ENCODE measurements around the gene GNB1.

Gene GNB1

GRCh38 chr1:1797731-1798341 is 93.1 kb downstream of the GNB1 start:
- Histone ChIP-seq H3K27me3 (replicated peaks) (no peaks in the 10 kb centered on the region), H3K27ac (no peak overlapping the region), H3K4me3 (ENCODE audit: low read depth, low read length) (no peak overlapping the region), H3K36me3 (replicated peaks) (peaks cover 64% of the 10 kb centered on the region)
- no peak for TF ChIP-seq CTCF (IDR thresholded peaks at IDR 0.05; ENCODE audit: low read depth, low read length, missing control alignments)
- in situ Hi-C loops (cut with HindIII; ENCODE audit: low pct_ligation_motif_present, low sequenced_read_pairs), result no loop called here
- DNase-seq, result no peak

- Histone ChIP-seq H3K27me3 (replicated peaks) (no peaks in the 10 kb centered on the region), H3K4me3 (ENCODE audit: low read depth, low read length) (no peak overlapping the region), H3K27ac (no peak overlapping the region)
Measured at GRCh38 chr1:1796466-1796865, 94.4 kb downstream of the GNB1 start.

GRCh38 chr1:1794999-1795398 is 95.9 kb downstream of the GNB1 start:
- Histone ChIP-seq H3K27ac (no peak overlapping the region), H3K27me3 (replicated peaks) (no peaks in the 10 kb centered on the region), H3K36me3 (replicated peaks) (peaks cover 79% of the 10 kb centered on the region), H3K4me3 (ENCODE audit: low read depth, low read length) (no peak overlapping the region)
- in situ Hi-C loops (cut with HindIII; ENCODE audit: low pct_ligation_motif_present, low sequenced_read_pairs), result no loop called here
- TF ChIP-seq CTCF (IDR thresholded peaks at IDR 0.05; ENCODE audit: low read depth, low read length, missing control alignments), result no peak
- no peak for DNase-seq

More at GRCh38 chr1:1796466-1796865, 94.4 kb downstream of the GNB1 start:
- TF ChIP-seq CTCF (IDR thresholded peaks at IDR 0.05; ENCODE audit: low read depth, low read length, missing control alignments), result peak; percentile 55
- peaks cover 68% of the 10 kb centered on the region for H3K36me3 ChIP-seq (replicated peaks)
- no peak for DNase-seq
- in situ Hi-C loops (cut with HindIII; ENCODE audit: low pct_ligation_motif_present, low sequenced_read_pairs), result no loop called here

- no peak overlapping the region for H3K4me3 ChIP-seq (ENCODE audit: low read depth, low read length)
- DNase-seq, result no peak
- H3K27me3 ChIP-seq (replicated peaks), result no peaks in the 10 kb centered on the region
- in situ Hi-C loops (cut with HindIII; ENCODE audit: low pct_ligation_motif_present, low sequenced_read_pairs), result no loop called here
- TF ChIP-seq CTCF (IDR thresholded peaks at IDR 0.05; ENCODE audit: low read depth, low read length, missing control alignments), result no peak
- H3K27ac ChIP-seq, result no peak overlapping the region
- H3K36me3 ChIP-seq (replicated peaks), result peaks cover 90% of the 10 kb centered on the region
Measured at GRCh38 chr1:1793481-1794244, 97.2 kb downstream of the GNB1 start.

GRCh38 chr1:1788646-1789431 is 102.0 kb downstream of the GNB1 start:
- in situ Hi-C loops (cut with HindIII; ENCODE audit: low pct_ligation_motif_present, low sequenced_read_pairs), result no loop called here
- no peaks in the 10 kb centered on the region for H3K27me3 ChIP-seq (replicated peaks)
- H3K36me3 ChIP-seq (replicated peaks), result peaks cover 89% of the 10 kb centered on the region
- H3K4me3 ChIP-seq (ENCODE audit: low read depth, low read length), result no peak overlapping the region
- no peak overlapping the region for H3K27ac ChIP-seq
- TF ChIP-seq CTCF (IDR thresholded peaks at IDR 0.05; ENCODE audit: low read depth, low read length, missing control alignments), result peak; percentile 52
- no peak for DNase-seq
